ENCODE data around the gene LARP4B. TPM values are rescaled to one million over a fixed set of nuclear protein-coding genes. Genes with fewer than 3 reads are reported as not detected.

LARP4B gene
- total and polyA plus RNA-seq, 2 donors (not counting 3 experiments of a cell fraction or from before 2014, with no cell fraction given): 27.4 to 101 TPM

- Histone ChIP-seq H3K27ac (ENCODE audit: insufficient read depth, low read depth, low read length) (no peak overlapping the region), H3K4me1 (ENCODE audit: control insufficient read depth, extremely low read depth, insufficient read depth, low read length) (no peaks in the 10 kb centered on the region), H3K36me3 (ENCODE audit: control insufficient read depth in 2 of 2, extremely low read depth in 1 of 2, insufficient read depth in 2 of 2, low read length in 2 of 2) (no peaks in the 10 kb centered on the region), H4K20me1 (replicated peaks; ENCODE audit: control insufficient read depth, extremely low read depth, insufficient read depth, low read length) (no peaks in the 10 kb centered on the region), H3K79me2 (ENCODE audit: control insufficient read depth, insufficient read depth, low read length) (no peaks in the 10 kb centered on the region), H3K27me3 (ENCODE audit: control insufficient read depth in 2 of 2, insufficient read depth in 2 of 2, low read length in 2 of 2) (no peaks in the 10 kb centered on the region), H3K4me2 (ENCODE audit: insufficient read depth, low read length) (no peak overlapping the region), H3K9me1 (replicated peaks; ENCODE audit: control insufficient read depth, extremely low read depth, insufficient read depth, low read length) (no peaks in the 10 kb centered on the region), H3K4me3 (replicated peaks in 1 of 3; ENCODE audit: insufficient read depth in 1 of 3, low read depth in 1 of 3, low read length in 3 of 3) (no peak overlapping the region), H3K9me3 (replicated peaks; ENCODE audit: control insufficient read depth, insufficient read depth, low read length) (no peaks in the 10 kb centered on the region), H3K9ac (replicated peaks; ENCODE audit: extremely low read depth, insufficient read depth, low read length) (no peak overlapping the region), H2AFZ (ENCODE audit: low read depth, low read length) (no peak overlapping the region)
- dilution Hi-C loops (cut with MboI; ENCODE audit: extremely low pct_ligation_motif_present, low sequenced_read_pairs): no loop called here
- CTCF ChIA-PET: no interaction called here
- FAIRE-seq (no peak), DNase-seq (ENCODE audit: low read depth, low spot score) (no peak)
- POLR2A ChIA-PET: no interaction called here
- intact Hi-C loops (cut with micrococcal nuclease): no loop called here
- TF ChIP-seq FOS (IDR thresholded peaks at IDR 0.05; ENCODE audit: borderline replicate concordance, insufficient read depth, low read length) (peak; percentile 14), EZH2 (IDR thresholded peaks at IDR 0.05; ENCODE audit: borderline replicate concordance, low read depth, low read length, severe bottlenecking) (no peak)
- no TSS peak for BruUV-seq (replicated peaks)
Measured at GRCh38 chr10:775245-776075, 156.0 kb downstream of the LARP4B start.

DNA sequence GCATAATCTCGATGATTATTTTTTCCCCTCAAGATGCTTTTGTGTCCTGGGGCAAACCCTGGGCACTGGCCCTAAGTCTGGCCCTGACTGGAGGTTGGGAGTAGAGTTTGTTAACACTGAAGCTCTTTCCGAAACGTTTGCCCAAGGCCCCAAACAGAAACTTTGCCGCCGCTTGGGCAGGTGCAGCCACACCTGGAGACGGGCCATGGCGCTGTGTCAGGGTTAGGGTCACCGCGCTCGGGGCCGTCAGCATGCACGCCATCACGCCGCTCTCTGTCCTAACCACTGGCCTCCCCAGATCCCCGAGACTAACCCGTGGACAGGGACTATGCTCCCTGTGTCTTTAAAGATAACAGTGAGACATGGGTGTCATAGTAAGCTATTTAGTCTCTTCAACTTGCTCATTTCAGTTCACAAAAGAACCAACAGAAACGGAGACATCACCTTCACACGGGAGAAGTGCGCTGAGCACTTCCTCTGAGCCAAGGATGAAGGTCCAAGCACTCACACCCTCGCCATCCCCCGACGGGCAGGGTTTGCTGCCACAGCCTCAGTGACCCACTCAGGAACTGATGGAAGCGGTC is 156.8 kb downstream of the LARP4B start:
- Histone ChIP-seq H3K4me2 (ENCODE audit: insufficient read depth, low read length) (no peak overlapping the region), H3K4me3 (replicated peaks in 1 of 3; ENCODE audit: insufficient read depth in 1 of 3, low read depth in 1 of 3, low read length in 3 of 3) (no peak overlapping the region), H3K36me3 (ENCODE audit: control insufficient read depth in 2 of 2, extremely low read depth in 1 of 2, insufficient read depth in 2 of 2, low read length in 2 of 2) (no peaks in the 10 kb centered on the region), H3K79me2 (ENCODE audit: control insufficient read depth, insufficient read depth, low read length) (no peaks in the 10 kb centered on the region), H2AFZ (ENCODE audit: low read depth, low read length) (no peak overlapping the region), H3K9ac (replicated peaks; ENCODE audit: extremely low read depth, insufficient read depth, low read length) (no peak overlapping the region), H3K27ac (ENCODE audit: insufficient read depth, low read depth, low read length) (no peak overlapping the region), H3K4me1 (ENCODE audit: control insufficient read depth, extremely low read depth, insufficient read depth, low read length) (no peaks in the 10 kb centered on the region), H3K9me1 (replicated peaks; ENCODE audit: control insufficient read depth, extremely low read depth, insufficient read depth, low read length) (no peaks in the 10 kb centered on the region), H3K9me3 (replicated peaks; ENCODE audit: control insufficient read depth, insufficient read depth, low read length) (no peaks in the 10 kb centered on the region), H4K20me1 (replicated peaks; ENCODE audit: control insufficient read depth, extremely low read depth, insufficient read depth, low read length) (no peaks in the 10 kb centered on the region), H3K27me3 (ENCODE audit: control insufficient read depth in 2 of 2, insufficient read depth in 2 of 2, low read length in 2 of 2) (no peaks in the 10 kb centered on the region)
- TF ChIP-seq JUN (IDR thresholded peaks at IDR 0.05; ENCODE audit: borderline replicate concordance, insufficient read depth, insufficient read length, low read depth) (no peak), MYC (IDR thresholded peaks at IDR 0.05; ENCODE audit: low read depth, low read length) (no peak), EZH2 (IDR thresholded peaks at IDR 0.05; ENCODE audit: borderline replicate concordance, low read depth, low read length, severe bottlenecking) (no peak), POLR2AphosphoS5 (IDR thresholded peaks at IDR 0.05; ENCODE audit: insufficient read depth, low read depth, low read length) (no peak), GATA2 (IDR thresholded peaks at IDR 0.05; ENCODE audit: insufficient read depth, insufficient read length, low read depth, low read length) (no peak)
- POLR2A ChIA-PET: no interaction called here
- no TSS peak for BruUV-seq (replicated peaks)
- CTCF ChIA-PET: interaction anchor here (1.2 kb wide), 1 partner anchor 10 kb away, joined by 4 read pairs; no protein-coding TSS in a partner anchor
- dilution Hi-C loops (cut with MboI; ENCODE audit: extremely low pct_ligation_motif_present, low sequenced_read_pairs): no loop called here
- DNase-seq (ENCODE audit: low read depth, low spot score) (no peak), FAIRE-seq (no peak)
- intact Hi-C loops (cut with micrococcal nuclease): no loop called here

Measured in endothelial cell of umbilical vein (primary cell).